NK-92 treated with Interleukin-12 subunit alpha and Interleukin-12 subunit beta, amount 100 ng/mL, for 24 hours (cell line): Measurements from ENCODE around the gene KCNA1.

Experiments
- DNase-seq: peaks from one replicate; lab custom pipeline; 2025; lab: John Stamatoyannopoulos, UW

Gene KCNA1

GRCh38 chr12:4960547-4960946 is 50.8 kb downstream of the KCNA1 start:
- DNase-seq = no peak

GRCh38 chr12:4961311-4961710 is 51.6 kb downstream of the KCNA1 start:
- no peak for DNase-seq

GRCh38 chr12:4962539-4963486 is 53.1 kb downstream of the KCNA1 start:
- DNase-seq = peak; percentile 6
